Calu3 (cell line): ENCODE results near the gene S100A13. TPM values are rescaled to one million over a fixed set of nuclear protein-coding genes. Genes with fewer than 3 reads are reported as not detected.

ENCODE experiments used
- BruUV-seq: library from RNA; stranded (reverse); fragments of 400-500 nt; replicated peaks from 2 replicates; lab custom pipeline; 2021; lab: Mats Ljungman, UMichigan
- CTCF ChIA-PET: fragments of 300-600 bp; sonication (Branson Sonifier 250); formaldehyde crosslinking; loops from one replicate; lab custom pipeline; 2022; ENCODE audit warnings: antibody characterized with exemption; lab: Charles Lee
- DNase-seq: peaks from one replicate; pipeline ENCODE4 v3.0.0; 2022
- H3K27ac Mint-ChIP-seq: one replicate; pipeline ENCODE4 v1.8.0; 2022; ENCODE audit warnings: mixed read lengths; ENCODE audit not compliant: unreplicated experiment
- H3K27me3 Mint-ChIP-seq: one replicate; pipeline ENCODE4 v1.8.0; 2022; ENCODE audit warnings: mixed read lengths; ENCODE audit not compliant: unreplicated experiment
- H3K36me3 Mint-ChIP-seq: one replicate; pipeline ENCODE4 v1.8.0; 2022; ENCODE audit warnings: mild to moderate bottlenecking, moderate library complexity, mixed read lengths; ENCODE audit not compliant: insufficient read depth, unreplicated experiment
- H3K4me1 Mint-ChIP-seq: one replicate; pipeline ENCODE4 v1.8.0; 2022; ENCODE audit warnings: mild to moderate bottlenecking, low read depth, mixed read lengths; ENCODE audit not compliant: unreplicated experiment
- H3K4me3 Mint-ChIP-seq: one replicate; pipeline ENCODE4 v1.8.0; 2022; ENCODE audit warnings: mild to moderate bottlenecking, low read depth, moderate library complexity, mixed read lengths; ENCODE audit not compliant: unreplicated experiment
- H3K9me3 Mint-ChIP-seq: one replicate; pipeline ENCODE4 v1.8.0; 2022; ENCODE audit warnings: low read depth, mixed read lengths; ENCODE audit not compliant: unreplicated experiment
- CTCF ChIP-seq: fragments of 200-600 bp; IDR thresholded peaks from one replicate; pipeline ENCODE4 v1.8.0; 2022; ENCODE audit warnings: antibody characterized with exemption; ENCODE audit not compliant: unreplicated experiment
- intact Hi-C: fragments of 100-400 bp; cut with micrococcal nuclease; formaldehyde crosslinking; loops from one replicate; pipeline ENCODE4 v1.10.0; 2022; ENCODE audit not compliant: unreplicated experiment
- total RNA-seq: library from RNA; stranded (reverse); gene quantifications from 2 replicates; pipeline ENCODE4 v1.2.3, GENCODE V29; 2022

S100A13 gene
- total RNA-seq, 1 experiment from 2014 or later: 104 TPM

GRCh38 chr1:153616144-153616916 is 11.0 kb downstream of the S100A13 start, which contains the start of gene S100A14:
S100A14 (minus strand) TSS chr1:153616325; CDS start chr1:153615858, 467 bp downstream.
- no TSS peak for BruUV-seq
- Mint-ChIP-seq H3K27me3 (no peaks in the 10 kb centered on the region), H3K9me3 (no peaks in the 10 kb centered on the region), H3K4me1 (peaks cover 55% of the 10 kb centered on the region), H3K36me3 (peaks cover 64% of the 10 kb centered on the region), H3K27ac (peak within 1 kb of the TSS; percentile 87), H3K4me3 (peak within 1 kb of the TSS; percentile 54)
- intact Hi-C loops: loop anchor here (2.0 kb wide), 1 partner anchor 44 kb away; no protein-coding TSS in a partner anchor
- DNase-seq: peak; percentile 86
- no peak for TF ChIP-seq CTCF
- CTCF ChIA-PET: interaction anchor here (0.6 to 9.3 kb wide), 8 partner anchors 9 to 1947 kb away, joined by 3 to 99 read pairs (median 8); partner anchors contain the start of genes CHTOP, S100A1 and S100A13

GRCh38 chr1:153615406-153615805 is 11.9 kb downstream of the S100A13 start:
- peak overlapping the region; percentile 87 for H3K27ac Mint-ChIP-seq
- no peaks in the 10 kb centered on the region for H3K9me3 Mint-ChIP-seq
- no TSS peak for BruUV-seq
- CTCF ChIA-PET: interaction anchor here (0.8 to 9.3 kb wide), 8 partner anchors 9 to 104 kb away, joined by 3 to 99 read pairs (median 10); partner anchors contain the start of genes CHTOP, S100A1 and S100A13
- H3K36me3 Mint-ChIP-seq: peaks cover 73% of the 10 kb centered on the region
- intact Hi-C loops: no loop called here
- TF ChIP-seq CTCF: no peak
- peak overlapping the region; percentile 54 for H3K4me3 Mint-ChIP-seq
- H3K4me1 Mint-ChIP-seq: peaks cover 64% of the 10 kb centered on the region
- no peaks in the 10 kb centered on the region for H3K27me3 Mint-ChIP-seq
- no peak for DNase-seq

GRCh38 chr1:153614906-153615305 is 12.4 kb downstream of the S100A13 start:
- H3K4me1 Mint-ChIP-seq: peaks cover 69% of the 10 kb centered on the region
- intact Hi-C loops: no loop called here
- peaks cover 73% of the 10 kb centered on the region for H3K36me3 Mint-ChIP-seq
- no peak for TF ChIP-seq CTCF
- peak overlapping the region; percentile 22 for H3K4me3 Mint-ChIP-seq
- no peaks in the 10 kb centered on the region for H3K27me3 Mint-ChIP-seq
- CTCF ChIA-PET: interaction anchor here (0.8 to 9.3 kb wide), 5 partner anchors 8 to 44 kb away, joined by 3 to 99 read pairs (median 14); partner anchors contain the start of genes CHTOP, S100A1 and S100A13
- no peak for DNase-seq
- H3K9me3 Mint-ChIP-seq: no peaks in the 10 kb centered on the region
- no TSS peak for BruUV-seq
- peak overlapping the region; percentile 28 for H3K27ac Mint-ChIP-seq

GRCh38 chr1:153614189-153614900 is 13.0 kb downstream of the S100A13 start:
- no peak for TF ChIP-seq CTCF
- H3K27ac Mint-ChIP-seq: peak overlapping the region; percentile 28
- H3K4me3 Mint-ChIP-seq: peak overlapping the region; percentile 22
- BruUV-seq: no TSS peak
- H3K36me3 Mint-ChIP-seq: peaks cover 74% of the 10 kb centered on the region
- CTCF ChIA-PET: interaction anchor here (0.8 to 9.3 kb wide), 4 partner anchors 8 to 44 kb away, joined by 3 to 99 read pairs (median 14); partner anchors contain the start of genes S100A1 and S100A13
- no peak for DNase-seq
- intact Hi-C loops: no loop called here
- no peaks in the 10 kb centered on the region for H3K27me3 Mint-ChIP-seq
- H3K9me3 Mint-ChIP-seq: no peaks in the 10 kb centered on the region
- H3K4me1 Mint-ChIP-seq: peaks cover 75% of the 10 kb centered on the region
